Measurements from ENCODE around the gene TPI1.
"Not testable (repeated sequence)": the region's sequence is repeated elsewhere in the genome, so short reads cannot be mapped to it uniquely, and the experiment has no call there.

The TPI1 gene

DNA sequence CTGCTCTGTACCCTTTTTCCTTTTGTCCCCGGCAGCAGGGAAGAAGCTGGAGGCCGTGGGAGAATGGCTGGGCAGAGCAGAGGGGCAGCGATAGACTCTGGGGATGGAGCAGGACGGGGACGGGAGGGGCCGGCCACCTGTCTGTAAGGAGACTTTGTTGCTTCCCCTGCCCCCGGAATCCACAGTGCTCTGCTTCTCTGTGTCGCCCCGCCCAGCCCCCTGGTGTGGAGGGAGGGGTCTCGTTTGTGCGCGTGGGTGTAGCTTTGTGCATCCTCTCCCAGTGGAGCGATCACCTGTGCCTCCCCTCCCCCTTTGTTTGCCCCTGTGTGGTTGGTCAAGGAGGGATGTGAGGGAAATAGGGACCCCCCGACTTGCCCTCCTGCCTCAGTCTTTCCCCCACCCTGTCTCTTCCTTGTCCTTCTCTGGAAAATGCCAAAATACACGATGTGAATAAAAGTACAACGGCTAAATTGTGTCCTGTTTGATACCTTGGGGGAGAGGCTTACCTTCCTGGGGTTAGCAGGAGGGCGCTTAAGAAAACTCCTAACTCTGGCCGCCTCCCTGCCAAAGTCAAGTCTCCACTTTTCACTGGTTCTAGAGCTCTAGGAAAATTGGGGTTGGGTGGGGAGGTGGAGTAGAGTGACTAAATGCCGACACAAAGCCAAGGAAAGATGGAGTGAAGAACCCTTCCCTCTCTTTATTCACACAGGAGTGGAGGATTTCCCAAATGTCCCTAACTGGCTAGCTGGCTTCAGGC is 990 bp upstream of the TPI1 start:
- in situ Hi-C loops (cut with MboI; ENCODE audit: low sequenced_read_pairs): no loop called here

DNA sequence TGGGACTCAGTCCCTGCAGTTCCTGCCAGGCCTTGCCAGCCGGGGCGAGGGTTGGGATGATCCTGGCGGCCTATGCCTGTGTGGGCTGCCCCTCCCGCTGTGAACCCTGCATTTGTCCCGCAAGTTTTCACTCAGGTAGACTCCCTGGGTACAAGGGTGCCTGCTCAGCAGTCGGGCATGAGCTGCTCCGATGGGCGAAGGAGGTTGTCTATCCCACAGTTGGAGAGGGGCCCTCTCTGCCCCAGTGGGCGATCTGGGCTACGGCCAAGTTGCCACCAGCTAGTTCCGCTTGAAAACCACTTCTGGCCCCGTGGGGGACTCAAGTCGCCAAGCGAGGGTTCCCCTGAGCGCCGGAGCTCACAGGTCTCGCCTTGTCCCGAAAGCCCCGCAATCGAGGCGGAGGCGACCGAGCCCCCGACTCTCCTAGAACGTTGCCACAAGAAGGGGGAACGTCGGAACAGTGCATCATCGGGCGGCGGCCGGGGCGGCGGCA is 365 bp upstream of the TPI1 start:
- in situ Hi-C loops (cut with MboI; ENCODE audit: low sequenced_read_pairs): no loop called here

DNA sequence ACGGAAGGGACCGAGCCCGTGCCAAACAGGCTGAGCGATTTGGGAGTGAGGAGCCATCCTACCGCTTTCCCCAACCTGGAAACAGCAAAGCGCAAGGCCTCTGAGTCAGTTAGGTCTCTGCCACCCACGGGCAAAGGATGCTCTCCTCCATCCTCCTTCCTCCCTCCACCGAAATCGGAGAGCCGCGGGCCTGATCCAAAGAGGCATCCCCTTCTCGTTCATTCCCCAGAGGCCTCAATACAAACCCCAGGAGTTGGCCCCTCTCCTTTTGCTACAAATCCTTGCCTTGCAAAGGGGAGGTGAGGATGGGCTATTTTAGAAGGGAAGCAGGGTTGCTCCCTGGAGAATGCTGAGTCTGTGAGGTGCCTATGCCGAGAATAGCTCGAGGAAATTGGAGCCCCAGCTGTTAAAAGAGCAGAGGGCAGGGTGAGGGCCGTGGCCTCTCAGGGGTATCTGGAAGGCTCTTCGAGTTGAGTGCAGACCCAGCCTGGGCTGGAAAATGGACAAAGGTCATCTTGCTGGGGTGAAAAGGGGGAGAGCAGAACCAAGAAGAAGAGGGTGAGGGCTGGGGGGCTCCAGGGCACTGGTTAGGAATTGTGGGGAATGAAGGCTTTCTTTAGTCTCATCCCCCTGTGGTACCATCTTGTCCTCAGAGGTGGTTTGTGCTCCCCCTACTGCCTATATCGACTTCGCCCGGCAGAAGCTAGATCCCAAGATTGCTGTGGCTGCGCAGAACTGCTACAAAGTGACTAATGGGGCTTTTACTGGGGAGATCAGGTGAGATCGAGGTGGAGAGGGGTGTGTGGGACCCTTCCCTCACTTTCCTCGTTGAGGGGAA is 1.1 kb downstream of the TPI1 start:
- in situ Hi-C loops (cut with MboI; ENCODE audit: low sequenced_read_pairs): no loop called here

DNA sequence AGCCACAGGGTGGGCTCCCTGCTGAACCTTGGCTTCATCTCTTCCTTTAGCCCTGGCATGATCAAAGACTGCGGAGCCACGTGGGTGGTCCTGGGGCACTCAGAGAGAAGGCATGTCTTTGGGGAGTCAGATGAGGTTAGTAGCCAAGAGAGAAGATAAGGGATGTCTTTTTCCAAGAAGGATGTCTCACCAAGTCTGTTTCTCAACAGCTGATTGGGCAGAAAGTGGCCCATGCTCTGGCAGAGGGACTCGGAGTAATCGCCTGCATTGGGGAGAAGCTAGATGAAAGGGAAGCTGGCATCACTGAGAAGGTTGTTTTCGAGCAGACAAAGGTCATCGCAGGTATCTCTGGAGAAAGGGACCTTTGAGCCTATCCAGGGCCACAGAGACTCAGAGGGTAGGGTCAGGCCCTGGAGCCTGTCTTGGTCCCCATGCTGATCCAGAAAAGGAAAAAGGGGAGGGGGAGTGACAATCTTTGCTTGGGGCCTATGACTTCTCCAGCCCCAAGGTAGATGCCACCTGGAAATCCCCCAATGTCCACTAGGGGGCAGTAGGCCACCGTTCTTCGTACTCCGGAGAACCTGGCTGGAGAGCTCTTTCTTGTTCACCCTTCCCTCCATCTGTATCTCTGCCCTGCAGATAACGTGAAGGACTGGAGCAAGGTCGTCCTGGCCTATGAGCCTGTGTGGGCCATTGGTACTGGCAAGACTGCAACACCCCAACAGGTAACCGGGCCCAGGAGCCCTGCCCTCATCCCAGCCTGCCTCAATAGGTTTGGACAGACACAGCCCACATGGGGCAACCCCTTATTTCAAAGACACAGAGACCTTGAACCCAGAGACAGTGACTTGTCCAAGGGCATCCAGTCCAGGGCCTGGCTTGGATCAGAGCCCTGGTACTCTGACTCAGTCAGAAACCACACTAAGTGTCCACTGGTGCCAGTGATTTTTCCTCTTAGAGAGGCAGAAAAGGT is 2.0 kb downstream of the TPI1 start:
- in situ Hi-C loops (cut with MboI; ENCODE audit: low sequenced_read_pairs): no loop called here

DNA sequence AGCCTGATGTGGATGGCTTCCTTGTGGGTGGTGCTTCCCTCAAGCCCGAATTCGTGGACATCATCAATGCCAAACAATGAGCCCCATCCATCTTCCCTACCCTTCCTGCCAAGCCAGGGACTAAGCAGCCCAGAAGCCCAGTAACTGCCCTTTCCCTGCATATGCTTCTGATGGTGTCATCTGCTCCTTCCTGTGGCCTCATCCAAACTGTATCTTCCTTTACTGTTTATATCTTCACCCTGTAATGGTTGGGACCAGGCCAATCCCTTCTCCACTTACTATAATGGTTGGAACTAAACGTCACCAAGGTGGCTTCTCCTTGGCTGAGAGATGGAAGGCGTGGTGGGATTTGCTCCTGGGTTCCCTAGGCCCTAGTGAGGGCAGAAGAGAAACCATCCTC is 3.0 kb downstream of the TPI1 start:
- in situ Hi-C loops (cut with MboI; ENCODE audit: low sequenced_read_pairs): not testable (repeated sequence)

DNA sequence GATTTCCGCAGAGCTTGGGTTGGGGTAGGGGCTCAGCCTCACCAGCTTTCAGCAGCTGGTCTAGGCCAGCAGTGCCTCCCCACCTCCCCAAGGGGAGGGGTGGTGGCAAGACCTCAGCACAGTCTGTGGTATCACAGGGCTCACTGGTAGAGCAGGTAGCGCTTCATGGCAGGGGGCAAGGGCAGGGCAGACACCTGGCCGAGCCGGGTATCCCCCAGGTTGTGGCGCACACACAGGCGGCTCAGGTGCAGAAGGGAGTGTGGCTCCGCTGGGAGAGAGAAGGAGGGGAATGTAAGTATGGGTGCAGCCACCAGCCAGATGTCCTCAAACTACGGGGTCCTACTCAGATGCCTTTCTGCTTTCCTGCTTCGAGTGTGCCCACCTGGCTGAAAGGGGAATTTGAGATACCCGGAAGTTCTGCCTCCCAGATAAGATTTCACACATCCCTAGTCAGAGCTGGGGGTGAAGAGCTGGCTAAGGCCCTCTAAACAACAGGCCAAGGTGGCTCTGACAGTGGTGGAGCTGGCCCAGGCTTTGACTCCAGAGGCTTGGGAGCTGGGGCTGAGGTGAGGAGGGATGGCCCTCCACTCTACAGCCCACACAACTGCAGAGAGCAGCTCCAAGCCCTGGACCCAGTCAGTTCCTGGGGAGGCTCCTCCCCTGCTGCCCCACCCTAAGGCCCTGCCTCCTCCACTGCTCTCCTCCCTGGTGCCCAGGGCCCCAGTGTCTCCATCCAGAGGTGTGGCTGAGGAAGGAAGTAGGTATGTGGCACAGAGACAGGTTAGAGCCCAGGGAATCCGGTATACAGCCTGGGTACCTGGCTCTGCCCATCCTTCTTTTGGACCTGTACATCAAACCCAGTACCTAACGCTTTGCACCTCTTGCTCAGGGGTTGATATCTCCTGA is 4.0 kb downstream of the TPI1 start:
- in situ Hi-C loops (cut with MboI; ENCODE audit: low sequenced_read_pairs): no loop called here

DNA sequence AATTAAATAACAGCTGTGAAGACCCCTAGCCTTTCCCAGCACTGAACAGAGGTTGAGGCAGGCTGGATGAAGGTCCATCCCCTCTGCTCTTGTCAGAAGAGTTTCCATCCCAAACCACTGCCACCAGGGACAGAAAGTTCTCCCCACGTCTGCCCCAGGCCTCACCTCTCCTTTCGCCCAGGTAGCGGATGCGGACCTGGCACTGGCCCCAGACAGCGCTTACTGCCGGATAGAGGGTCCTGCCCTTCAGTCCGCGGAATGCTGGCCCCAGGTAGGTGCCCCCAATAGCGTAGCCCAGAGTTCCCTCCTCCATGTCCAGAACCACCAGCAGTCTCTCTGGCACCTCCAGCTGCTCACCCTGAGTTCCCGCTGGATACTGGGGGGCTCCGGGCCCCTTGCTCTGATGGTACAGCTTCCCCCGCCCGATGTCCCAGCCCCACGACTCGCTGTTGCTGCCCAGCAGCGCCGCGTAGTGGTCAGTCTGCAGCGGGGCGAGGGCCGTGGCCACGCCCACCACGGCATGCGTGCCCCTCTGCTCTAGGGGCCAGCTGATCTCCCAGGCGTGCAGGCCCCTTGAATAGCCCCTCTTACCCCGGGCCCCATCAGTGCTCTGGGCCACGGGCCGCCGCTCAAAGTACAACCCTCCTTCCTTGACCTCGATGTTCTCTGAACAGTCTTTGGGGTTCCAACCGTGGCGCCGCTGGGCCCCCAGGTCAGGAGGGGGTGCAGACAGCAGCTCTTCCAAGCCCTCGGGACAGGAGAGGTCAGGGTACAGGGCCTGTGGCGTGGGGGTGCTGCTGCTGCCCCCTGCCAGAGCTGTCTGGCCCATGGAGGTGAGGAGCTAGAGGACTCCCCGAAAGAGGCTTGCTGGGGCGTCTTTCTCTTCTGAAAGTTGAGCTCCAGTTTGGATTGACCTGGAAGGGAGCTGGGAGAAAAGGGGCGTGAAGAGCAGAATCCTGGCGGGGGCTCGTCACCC is 5.0 kb downstream of the TPI1 start:
- in situ Hi-C loops (cut with MboI; ENCODE audit: low sequenced_read_pairs): no loop called here

DNA sequence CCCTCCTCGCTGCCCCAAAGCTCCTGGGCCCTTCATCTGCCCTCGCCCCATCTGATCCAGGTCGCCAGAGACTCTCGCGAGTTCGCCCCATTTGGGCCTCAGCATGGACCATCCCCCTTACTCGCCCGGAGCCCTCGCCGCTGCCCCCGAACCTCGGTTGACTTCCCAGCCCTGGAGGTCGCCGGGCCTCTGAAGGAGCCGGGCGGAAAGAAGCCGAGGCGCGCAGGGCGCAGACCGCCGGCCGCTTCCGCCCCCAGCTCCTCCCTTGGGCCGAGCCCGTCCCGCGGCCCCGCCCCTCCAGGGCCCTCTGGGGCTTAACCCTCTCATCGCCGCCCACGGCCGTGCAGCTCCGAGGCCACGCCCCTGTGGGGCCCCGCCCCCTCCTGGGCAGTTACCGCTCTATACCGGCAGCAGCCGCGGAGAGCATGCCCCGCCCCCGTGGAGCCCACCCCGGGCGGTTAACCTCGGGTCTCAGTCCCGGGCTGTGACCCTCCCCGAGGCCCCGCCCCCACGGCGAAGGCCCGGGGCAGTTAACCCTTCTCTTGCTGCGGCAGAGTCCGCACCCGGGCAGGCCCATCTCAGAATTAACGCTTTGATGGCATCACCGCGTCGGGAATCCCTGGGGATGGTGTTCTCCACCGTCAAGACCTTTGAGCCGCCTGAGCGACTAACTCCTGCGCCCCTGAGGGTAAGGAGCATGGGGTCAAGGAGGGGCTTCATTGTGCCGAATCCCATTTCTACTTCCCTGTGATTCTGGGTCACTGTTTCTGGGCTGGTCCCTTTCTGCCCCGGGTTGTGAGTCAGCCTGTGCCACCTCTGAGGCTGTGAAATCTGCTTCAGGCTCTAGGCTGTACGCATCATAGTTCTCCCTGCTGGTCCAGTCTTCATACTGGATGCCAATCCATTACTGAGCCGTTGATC is 6.0 kb downstream of the TPI1 start, which contains the start of gene SPSB2:
Gene SPSB2, minus strand, starts transcription at position 210 of the 921 bp plus-strand sequence. CDS start 402 bp downstream, outside the sequence.
- in situ Hi-C loops (cut with MboI; ENCODE audit: low sequenced_read_pairs): no loop called here

DNA sequence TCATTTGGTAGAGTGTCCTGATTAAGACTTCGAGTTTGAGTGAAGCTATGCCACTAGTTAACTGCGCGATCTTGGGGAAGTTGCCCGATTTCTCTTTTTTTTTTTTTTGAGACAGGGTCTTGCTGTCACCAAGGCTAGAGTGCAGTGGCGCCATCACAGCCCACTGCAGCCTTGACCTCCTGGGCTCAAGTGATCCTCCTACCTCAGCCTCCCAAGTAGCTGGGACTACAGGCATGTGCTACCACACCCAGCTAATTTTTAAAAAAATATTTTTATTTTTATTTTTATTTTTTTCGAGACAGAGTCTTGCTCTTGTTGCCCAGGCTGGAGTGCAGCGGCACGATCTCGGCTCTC is 6.7 kb downstream of the TPI1 start:
- in situ Hi-C loops (cut with MboI; ENCODE audit: low sequenced_read_pairs): not testable (repeated sequence)

DNA sequence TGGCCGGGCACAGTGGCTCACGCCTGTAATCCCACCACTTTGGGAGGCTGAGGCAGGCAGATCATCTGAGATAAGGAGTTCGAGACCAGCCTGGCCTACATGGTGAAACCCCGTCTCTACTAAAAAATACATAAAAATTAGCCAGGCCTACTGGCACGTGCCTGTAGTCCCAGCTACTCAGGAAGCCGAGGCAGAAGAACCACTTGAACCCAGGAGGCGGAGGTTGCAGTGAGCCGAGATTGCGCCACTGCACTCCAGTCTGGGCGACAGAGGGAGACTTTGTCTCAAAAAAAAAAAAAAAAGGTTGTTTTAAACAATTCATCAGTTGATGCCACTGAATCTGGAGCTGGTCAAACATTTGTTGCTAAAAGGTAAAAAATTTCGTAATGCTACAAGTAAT is 12.5 kb downstream of the TPI1 start:
- in situ Hi-C loops (cut with MboI; ENCODE audit: low sequenced_read_pairs): not testable (repeated sequence)

DNA sequence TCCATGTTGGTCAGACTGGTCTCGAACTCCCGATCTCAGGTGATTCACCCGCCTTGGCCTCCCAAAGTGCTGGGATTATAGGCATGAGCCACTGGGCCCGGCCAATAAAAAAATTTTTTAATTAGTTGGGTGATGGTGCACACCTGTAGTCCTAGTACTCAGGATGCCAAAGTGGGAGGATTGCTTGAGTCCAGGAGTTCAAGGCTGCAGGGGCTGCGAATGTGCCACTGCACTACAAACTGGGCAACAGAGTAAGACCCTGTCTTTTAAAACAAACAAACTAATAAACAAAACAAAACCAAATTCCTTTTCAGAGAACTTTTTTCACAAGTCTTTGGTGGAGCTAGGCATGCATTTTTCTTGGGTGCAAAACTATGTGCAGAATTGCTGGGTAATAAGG is 15.9 kb downstream of the TPI1 start:
- in situ Hi-C loops (cut with MboI; ENCODE audit: low sequenced_read_pairs): no loop called here

DNA sequence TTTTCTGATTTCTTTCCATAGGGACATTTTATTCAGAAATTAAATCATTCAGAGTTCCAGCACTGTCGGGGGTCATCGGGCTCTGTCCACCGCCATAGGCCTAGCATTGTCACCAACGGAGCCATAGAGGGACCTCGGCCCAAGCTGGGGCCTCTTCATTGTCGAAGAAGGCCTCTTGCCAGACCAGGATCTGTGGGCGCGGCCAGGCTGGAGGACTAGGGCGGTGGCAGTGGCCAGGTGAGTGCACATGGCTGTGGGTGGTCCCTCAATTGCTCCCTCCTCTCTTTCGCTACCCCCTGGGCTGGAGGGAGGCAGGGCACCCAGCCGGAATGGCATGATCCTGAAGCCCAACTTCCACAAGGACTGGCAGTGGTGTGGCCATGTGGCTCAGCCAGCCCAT is 16.4 kb downstream of the TPI1 start:
- in situ Hi-C loops (cut with MboI; ENCODE audit: low sequenced_read_pairs): no loop called here

DNA sequence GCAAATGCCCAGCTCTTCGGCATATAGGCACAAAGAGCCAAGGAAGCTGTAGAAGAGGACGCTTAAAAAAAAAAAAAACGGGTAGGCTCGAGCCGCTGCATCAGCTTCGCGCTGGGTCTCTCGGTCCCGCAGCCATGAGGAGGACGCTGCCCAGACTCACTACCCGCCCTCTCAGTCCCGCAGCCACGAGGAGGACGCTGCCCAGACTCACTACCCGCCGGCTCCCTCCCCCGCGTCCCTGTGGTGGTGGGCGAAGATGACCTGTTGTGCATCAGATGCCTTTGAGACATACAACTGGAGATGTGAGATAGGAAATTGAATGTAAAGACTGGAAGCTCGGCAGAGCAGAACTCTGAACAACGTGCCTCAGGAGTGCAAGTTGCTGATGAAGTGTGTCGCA is 17.2 kb downstream of the TPI1 start:
- in situ Hi-C loops (cut with MboI; ENCODE audit: low sequenced_read_pairs): no loop called here

DNA sequence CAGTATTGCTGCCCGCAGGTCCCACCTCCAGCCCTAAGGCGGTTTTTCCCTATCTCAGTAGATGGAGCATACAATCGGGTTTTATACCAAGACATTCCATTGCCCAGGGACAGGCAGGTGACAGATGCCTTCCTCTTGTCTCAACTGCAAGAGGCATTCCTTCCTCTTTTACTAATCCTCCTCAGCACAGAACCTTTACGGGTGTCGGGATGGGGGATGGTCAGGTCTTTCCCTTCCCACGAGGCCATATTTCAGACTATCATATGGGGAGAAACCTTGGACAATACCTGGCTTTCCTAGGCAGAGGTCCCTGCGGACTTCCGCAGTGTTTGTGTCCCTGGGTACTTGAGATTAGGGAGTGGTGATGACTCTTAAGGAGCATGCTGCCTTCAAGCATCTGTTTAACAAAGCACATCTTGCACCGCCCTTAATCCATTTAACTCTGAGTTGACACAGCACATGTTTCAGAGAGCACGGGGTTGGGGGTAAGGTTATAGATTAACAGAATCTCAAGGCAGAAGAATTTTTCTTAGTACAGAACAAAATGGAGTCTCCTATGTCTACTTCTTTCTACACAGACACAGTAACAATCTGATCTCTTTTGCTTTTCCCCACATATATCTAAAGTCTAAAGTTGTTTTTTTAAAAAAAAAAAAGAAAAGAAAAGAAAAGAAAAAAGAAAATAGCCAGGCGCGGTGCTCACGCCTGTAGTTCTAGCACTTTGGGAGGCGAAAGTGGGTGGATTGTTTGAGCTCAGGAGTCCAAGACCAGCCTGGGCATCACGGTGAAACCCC is 19.1 kb downstream of the TPI1 start:
- in situ Hi-C loops (cut with MboI; ENCODE audit: low sequenced_read_pairs): not testable (repeated sequence)

DNA sequence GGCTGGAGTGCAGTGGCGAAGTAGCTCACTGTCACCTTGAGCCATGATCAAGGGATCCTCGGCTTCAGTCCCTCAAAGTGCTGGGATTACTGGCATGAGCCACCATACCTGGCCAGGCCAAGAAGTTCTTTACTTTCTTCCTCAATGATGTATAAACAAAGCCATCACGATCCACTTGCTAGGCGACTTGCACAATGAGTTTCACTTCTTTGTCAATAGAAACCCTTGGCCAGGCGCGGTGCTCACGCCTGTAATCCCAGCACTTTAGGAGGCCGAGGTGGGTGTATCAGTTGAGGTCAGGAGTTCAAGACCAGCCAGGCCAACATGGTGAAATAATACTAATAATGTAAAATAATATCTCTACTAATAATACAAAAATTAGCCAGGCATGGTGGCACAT is 20.1 kb downstream of the TPI1 start:
- in situ Hi-C loops (cut with MboI; ENCODE audit: low sequenced_read_pairs): no loop called here

DNA sequence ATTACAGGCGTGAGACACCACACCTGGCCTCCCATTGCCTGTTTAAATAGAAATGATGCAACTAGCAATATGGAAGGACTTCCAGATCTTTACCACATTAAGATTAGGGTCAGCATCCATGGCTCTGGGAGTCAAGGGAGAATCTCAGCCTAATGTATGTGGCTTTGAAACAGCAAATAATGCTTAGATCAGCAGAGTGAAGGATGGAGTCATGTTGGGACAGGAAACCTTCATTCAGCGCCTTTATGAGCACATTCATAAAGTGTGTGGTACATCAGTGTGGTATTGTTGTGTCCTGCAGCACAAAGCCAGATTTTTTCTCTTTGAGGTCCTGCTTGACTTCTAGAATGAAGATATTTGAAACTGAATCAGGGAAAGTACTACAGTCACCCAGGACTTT is 21.0 kb downstream of the TPI1 start:
- in situ Hi-C loops (cut with MboI; ENCODE audit: low sequenced_read_pairs): no loop called here

DNA sequence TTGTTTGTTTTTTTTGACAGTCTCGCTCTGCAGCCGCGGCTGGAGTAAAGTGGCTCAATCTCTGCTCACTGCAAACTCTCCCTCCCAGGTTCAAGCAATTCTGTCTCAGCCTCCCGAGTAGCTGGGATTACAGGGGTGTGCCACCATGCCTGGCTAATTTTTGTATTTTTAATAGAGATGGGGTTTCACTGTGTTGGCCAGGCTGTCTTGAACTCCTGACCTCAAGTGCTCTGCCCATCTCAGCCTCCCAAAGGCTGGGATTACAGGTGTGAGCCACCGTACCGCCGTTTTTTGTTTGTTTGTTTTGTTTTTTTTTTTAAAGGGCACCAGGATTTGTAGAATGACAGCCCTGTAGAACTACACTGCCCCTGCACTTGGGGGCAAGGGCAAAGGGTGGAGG is 21.5 kb downstream of the TPI1 start:
- in situ Hi-C loops (cut with MboI; ENCODE audit: low sequenced_read_pairs): not testable (repeated sequence)

Measured in HL-60/S4 treated with phorbol 12-myristate 13-acetate at 8.2 ng/mL for 4 days and 3 days (cell line).